Heart left ventricle (tissue), 16 donors: ENCODE data around the gene DOCK1. TPM values are rescaled to one million over a fixed set of nuclear protein-coding genes. Genes with fewer than 3 reads are reported as not detected.

Experiments used
- ATAC-seq, 4 donors: fragments of 200-7000 bp; cut with Tn5 transposase; one replicate each; pipeline ENCODE4 v1.9.1; 2020 to 2022; ENCODE audit warnings: moderate library complexity in 4 of 4, mild to moderate bottlenecking in 3 of 4, moderate number of reproducible peaks in 1 of 4
- DNase-seq, 5 donors: peaks; one replicate each; pipeline ENCODE4 v3.0.0-alpha.2; 2020
- H3K27ac ChIP-seq, 12 donors: fragments of 200-600 bp; sonication (generic) in 4 of 12; one replicate each; pipeline versions ENCODE4 v1.5.0 to v1.8.0; 2016 to 2022; ENCODE audit warnings: mild to moderate bottlenecking in 2 of 12
- H3K27me3 ChIP-seq, 9 donors: fragments of 200-600 bp; sonication (generic) in 2 of 9; one replicate each; pipeline versions ENCODE4 v1.5.1 to v1.8.0; 2016 to 2022; ENCODE audit warnings: mild to moderate bottlenecking in 3 of 9
- H3K36me3 ChIP-seq, 9 donors: fragments of 200-600 bp; sonication (generic) in 2 of 9; one replicate each; pipeline versions ENCODE4 v1.5.0 to v1.8.0; 2018 to 2022; ENCODE audit warnings: mild to moderate bottlenecking in 2 of 9
- H3K4me1 ChIP-seq, 12 donors: fragments of 200-600 bp; sonication (generic) in 4 of 12; one replicate each; pipeline versions ENCODE4 v1.5.0 to v1.8.0; 2016 to 2022; ENCODE audit warnings: mild to moderate bottlenecking in 3 of 12
- H3K4me3 ChIP-seq, 12 donors: fragments of 200-600 bp; sonication (generic) in 4 of 12; one replicate each; pipeline versions ENCODE4 v1.5.0 to v1.8.0; 2017 to 2022; ENCODE audit warnings: mild to moderate bottlenecking in 9 of 12, moderate library complexity in 4 of 12
- H3K9me3 ChIP-seq, 12 donors: fragments of 200-600 bp; sonication (generic) in 4 of 12; one replicate each; pipeline versions ENCODE4 v1.5.0 to v1.8.0; 2016 to 2022; ENCODE audit warnings: mild to moderate bottlenecking in 1 of 12
- POLR2A ChIP-seq, 2 donors: fragments of 450-650 bp; IDR thresholded peaks; one replicate each; pipeline ENCODE4 v1.6.1; 2017; ENCODE audit warnings: antibody characterized with exemption in 2 of 2, mild to moderate bottlenecking in 2 of 2, moderate library complexity in 2 of 2
- WGBS, 4 donors: extraction: QIAGEN DNeasy Blood & Tissue Kit in 2 of 4; methylation state at CpG; one replicate each; pipeline versions ENCODE4 v1.1.5 to v1.1.7; 2013 to 2018; 5-methylcytosine and 5-hydroxymethylcytosine counted together
- intact Hi-C, 10 donors: fragments of 100-400 bp; cut with DNase I; formaldehyde crosslinking; loops; one replicate each; pipeline versions ENCODE4 v1.11.1 to v1.14.2; 2022
- polyA plus RNA-seq, 2 donors: library from polyadenylated mRNA; stranded (reverse); fragments of 200-250 nt; gene quantifications; one replicate each; pipeline ENCODE4 v1.2.3, GENCODE V29; 2013
- total RNA-seq, 9 donors: library from RNA; depleted of rRNA in 2 of 9; stranded (reverse); fragments of >200 nt in 2 of 9; fragmentation: NEBNext Ultra II Directional in 3 of 9; extraction: Animal tissue kit (Norgen Biotek cat#: 25700) in 3 of 9; gene quantifications; one replicate each; pipeline versions ENCODE4 v1.1.0 to v1.2.4, GENCODE V29; 2016 to 2023
- TF ChIP-seq, protein P1 (sequence below), 12 donors: fragments of 200-600 bp; sonication (generic) in 4 of 12; IDR thresholded peaks; one replicate each; pipeline versions ENCODE4 v1.5.0 to v1.8.0; 2018 to 2022; ENCODE audit warnings: antibody characterized with exemption in 12 of 12, mild to moderate bottlenecking in 5 of 12
- donor health status: ischemic (EF 13 %, LVEDD 7.1; RV severe dilation, severe dysfunction).
- donor health status: healthy with polysubstance abuse.
- donor health status: DM: no; HTN: yes; CAD: no.
- donor health status: DM: no; HTN: no; CAD: no.
- donor health status: ischemic (EF 25% LVEDD 6.9; RV normal size, moderate dysfunction).
- donor health status: ischemic (EF 25% LVEDD 5.7; RV mildly dilated, moderate dysfunction).
- donor health status: healthy.
- donor health status: DM: yes; HTN: yes; CAD: no.
- donor health status: ischemic (EF 35%, LVEDD 5.7; RV mildly dilated, moderate dysfunction).
- donor health status: nonischemic (EF 11% LVEDD 7.7; RV severe dilation, severe dysfunction).
- donor health status: DM: yes; HTN: yes; CAD: no.
- donor health status: PGD.
- donor health status: ischemic (EF 29% LVEDD 5.4; RV normal size, mild dysfunction).
- donor health status: nonischemic (EF 23%, LVEDD 6.1; RV moderate dilation, normal function).

DOCK1 gene
- total and polyA plus RNA-seq, 11 donors = 5.0 to 31.6 (median 18.6) TPM

DNA sequence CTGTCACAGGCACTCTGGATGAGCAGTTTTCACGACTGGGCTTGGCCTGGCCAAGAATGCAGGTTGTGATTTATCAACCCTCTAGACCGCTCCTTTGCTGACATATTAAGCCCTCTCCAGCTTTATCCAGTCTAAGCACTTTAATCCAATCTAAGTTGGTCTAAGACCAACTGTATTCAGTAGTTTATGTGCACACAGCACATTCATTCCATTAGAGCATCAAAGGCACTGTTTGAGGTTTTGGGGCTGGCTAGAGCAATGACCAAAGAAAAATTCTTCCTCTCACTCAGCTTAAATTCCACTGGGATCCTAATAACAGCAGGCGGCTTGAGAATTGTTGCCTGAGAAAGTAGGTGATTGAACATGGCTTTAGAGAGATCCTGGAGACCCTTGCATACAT lies 467.1 kb downstream of the DOCK1 start:
- intact Hi-C loops = no loop called here
- H3K27me3 ChIP-seq = no peaks in the 10 kb centered on the region
- no peaks in the 10 kb centered on the region for H3K4me1 ChIP-seq
- H3K9me3 ChIP-seq = no peaks in the 10 kb centered on the region
- no peak for TF ChIP-seq POLR2A (IDR thresholded peaks at IDR 0.05)
- TF ChIP-seq, protein P1, sequence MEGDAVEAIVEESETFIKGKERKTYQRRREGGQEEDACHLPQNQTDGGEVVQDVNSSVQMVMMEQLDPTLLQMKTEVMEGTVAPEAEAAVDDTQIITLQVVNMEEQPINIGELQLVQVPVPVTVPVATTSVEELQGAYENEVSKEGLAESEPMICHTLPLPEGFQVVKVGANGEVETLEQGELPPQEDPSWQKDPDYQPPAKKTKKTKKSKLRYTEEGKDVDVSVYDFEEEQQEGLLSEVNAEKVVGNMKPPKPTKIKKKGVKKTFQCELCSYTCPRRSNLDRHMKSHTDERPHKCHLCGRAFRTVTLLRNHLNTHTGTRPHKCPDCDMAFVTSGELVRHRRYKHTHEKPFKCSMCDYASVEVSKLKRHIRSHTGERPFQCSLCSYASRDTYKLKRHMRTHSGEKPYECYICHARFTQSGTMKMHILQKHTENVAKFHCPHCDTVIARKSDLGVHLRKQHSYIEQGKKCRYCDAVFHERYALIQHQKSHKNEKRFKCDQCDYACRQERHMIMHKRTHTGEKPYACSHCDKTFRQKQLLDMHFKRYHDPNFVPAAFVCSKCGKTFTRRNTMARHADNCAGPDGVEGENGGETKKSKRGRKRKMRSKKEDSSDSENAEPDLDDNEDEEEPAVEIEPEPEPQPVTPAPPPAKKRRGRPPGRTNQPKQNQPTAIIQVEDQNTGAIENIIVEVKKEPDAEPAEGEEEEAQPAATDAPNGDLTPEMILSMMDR (IDR thresholded peaks at IDR 0.05) = no peak
- peaks cover 0 to 45% (median 23%) of the 10 kb centered on the region in 9 donors for H3K36me3 ChIP-seq
- no peak overlapping the region for H3K27ac ChIP-seq
- no peak for ATAC-seq
- H3K4me3 ChIP-seq = no peak overlapping the region
- 81 to 98% (median 92%) methylated on average over 3 of the region's 3 CpGs for WGBS, 4 donors
- DNase-seq = no peak

DNA sequence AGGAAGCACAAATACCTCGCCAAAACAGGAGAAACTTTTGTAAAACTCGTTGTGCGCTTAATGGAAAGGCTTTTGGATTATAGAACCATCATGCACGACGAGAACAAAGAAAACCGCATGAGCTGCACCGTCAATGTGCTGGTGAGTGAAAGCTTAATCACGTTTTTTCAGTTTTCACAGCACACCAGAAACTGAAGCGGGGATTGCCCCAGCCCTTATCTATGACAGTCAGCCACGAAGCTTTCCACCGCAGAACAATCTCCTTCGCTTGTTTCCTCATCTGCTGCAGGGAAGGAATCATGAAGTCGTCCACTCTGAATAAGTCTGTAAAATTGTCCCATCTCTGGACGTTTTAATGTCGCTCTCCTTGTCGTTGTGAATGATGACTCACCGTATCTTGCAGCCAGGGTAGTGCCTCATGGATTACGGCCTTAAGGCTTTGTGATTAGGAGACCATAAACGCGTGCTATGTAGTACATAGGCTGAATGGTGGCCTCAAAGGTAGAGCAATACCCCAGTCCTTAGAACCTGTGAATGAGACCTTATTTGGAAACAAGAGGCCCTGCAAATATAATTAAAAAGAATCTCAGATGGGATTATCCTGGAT lies 468.9 kb downstream of the DOCK1 start:
- ATAC-seq = no peak

DNA sequence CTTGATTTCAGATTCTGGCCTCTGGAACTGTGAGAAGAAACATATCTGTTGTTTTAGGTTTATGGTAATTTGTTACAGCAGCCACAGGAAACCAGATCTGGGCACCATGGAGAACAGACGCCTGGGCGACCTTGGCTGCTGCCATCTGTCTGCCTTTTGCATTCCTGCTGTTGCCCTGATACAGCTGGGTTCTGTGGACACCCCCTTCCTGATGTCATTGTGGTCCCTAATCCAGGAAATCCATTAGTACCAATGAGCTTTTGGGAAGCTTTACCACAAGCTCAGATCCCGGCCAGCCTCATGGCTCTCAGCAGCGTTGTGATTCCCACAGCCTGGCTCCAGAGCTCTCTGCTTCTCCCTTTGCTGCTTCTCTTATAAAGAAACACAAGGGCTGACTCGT lies 469.7 kb downstream of the DOCK1 start:
- DNase-seq (no peak), ATAC-seq (no peak)
- H3K4me3 ChIP-seq = no peak overlapping the region
- peaks cover 0 to 45% (median 19%) of the 10 kb centered on the region in 9 donors for H3K36me3 ChIP-seq
- no peaks in the 10 kb centered on the region for H3K9me3 ChIP-seq
- H3K27ac ChIP-seq = no peak overlapping the region
- 91 to 96% (median 94%) methylated on average over 5 of the region's 5 CpGs for WGBS, 4 donors
- no peak for TF ChIP-seq POLR2A (IDR thresholded peaks at IDR 0.05)
- H3K27me3 ChIP-seq = no peaks in the 10 kb centered on the region
- intact Hi-C loops = no loop called here
- no peaks in the 10 kb centered on the region for H3K4me1 ChIP-seq

More for the DNA sequence above, 468.9 kb downstream of the DOCK1 start:
- DNase-seq = no peak
- intact Hi-C loops = no loop called here
- TF ChIP-seq POLR2A (IDR thresholded peaks at IDR 0.05) = no peak
- TF ChIP-seq, protein P1 (IDR thresholded peaks at IDR 0.05) = no peak
- Histone ChIP-seq H3K9me3 (no peaks in the 10 kb centered on the region), H3K36me3 (peaks cover 0 to 45% (median 19%) of the 10 kb centered on the region in 9 donors), H3K4me1 (no peaks in the 10 kb centered on the region), H3K27ac (no peak overlapping the region), H3K27me3 (no peaks in the 10 kb centered on the region), H3K4me3 (no peak overlapping the region)
- WGBS, 4 donors = 93 to 94% (median 94%) methylated on average over 20 of the region's 20 CpGs

DNA sequence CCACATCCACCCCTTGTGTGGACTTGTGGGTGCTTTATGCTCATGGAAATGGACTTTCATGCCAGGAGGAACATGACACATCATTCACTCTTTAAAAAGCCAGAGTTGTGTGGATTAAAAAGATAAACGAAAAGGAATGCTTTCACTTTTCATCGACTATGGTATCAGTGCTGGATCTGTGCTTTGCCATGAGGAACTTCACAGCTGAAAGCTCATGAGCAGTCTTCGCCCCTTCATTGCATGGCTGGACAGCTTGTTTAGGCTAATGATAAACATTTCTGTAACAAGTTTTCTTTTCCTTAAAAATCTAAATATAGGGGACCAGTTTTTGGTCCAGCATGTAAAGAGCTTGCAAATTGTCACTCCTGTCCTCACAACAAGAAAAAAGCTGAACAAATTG lies 470.2 kb downstream of the DOCK1 start:
- H3K9me3 ChIP-seq = no peaks in the 10 kb centered on the region

More for the DNA sequence above, 470.2 kb downstream of the DOCK1 start:
- intact Hi-C loops = no loop called here
- no peaks in the 10 kb centered on the region for H3K27me3 ChIP-seq
- H3K27ac ChIP-seq = no peak overlapping the region
- ATAC-seq (no peak), DNase-seq (no peak)
- peaks cover 0 to 49% (median 19%) of the 10 kb centered on the region in 9 donors for H3K36me3 ChIP-seq
- no peaks in the 10 kb centered on the region for H3K4me1 ChIP-seq
- WGBS, 4 donors = 87 to 94% (median 90%) methylated on average over 3 of the region's 3 CpGs
- H3K4me3 ChIP-seq = no peak overlapping the region
- TF ChIP-seq POLR2A (IDR thresholded peaks at IDR 0.05) = no peak
- TF ChIP-seq, protein P1 (IDR thresholded peaks at IDR 0.05) = no peak
